ENCODE data around the gene ASXL2.

Gene ASXL2

DNA sequence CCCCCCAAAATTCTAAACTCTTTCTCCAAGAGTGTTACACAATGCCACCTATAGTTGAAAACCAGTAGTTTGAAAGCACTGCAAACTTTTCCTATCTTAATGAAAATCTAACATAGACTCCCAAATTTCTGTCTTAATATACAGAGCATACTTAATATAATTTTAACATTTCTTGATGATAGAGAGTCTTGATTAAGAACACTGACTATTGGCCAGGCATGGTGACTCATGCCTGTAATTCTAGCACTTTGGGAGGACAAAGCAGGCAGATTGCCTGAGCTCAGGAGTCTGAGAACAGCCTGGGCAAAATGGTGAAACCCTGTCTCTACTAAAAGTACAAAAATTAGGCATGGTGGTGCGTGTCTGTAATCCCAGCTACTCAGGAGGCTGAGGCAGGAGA, 34.2 kb downstream of the ASXL2 start:
- POLR2A ChIA-PET = no interaction called here

DNA sequence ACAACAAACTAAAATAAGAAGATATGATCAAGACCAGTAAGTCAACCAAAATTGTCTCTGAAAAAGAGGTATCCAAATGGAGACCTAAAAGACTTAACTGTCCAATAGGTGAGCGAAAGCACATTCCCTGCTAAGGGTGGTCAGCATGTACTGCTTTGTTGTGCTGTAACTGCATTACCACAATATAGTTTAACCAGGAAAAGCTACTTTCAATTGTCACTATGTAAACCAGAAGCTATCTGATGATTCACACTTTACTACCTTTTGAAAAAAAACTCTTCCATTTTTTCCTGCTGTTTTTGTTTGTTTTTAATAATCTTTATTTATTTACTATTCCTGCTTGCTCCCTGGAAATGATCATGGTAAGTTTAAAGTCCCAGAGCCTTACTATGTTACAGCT, 36.1 kb downstream of the ASXL2 start:
- POLR2A ChIA-PET = no interaction called here
- no peak for DNase-seq (ENCODE audit: extremely low spot score)
- TF ChIP-seq ARNT (IDR thresholded peaks at IDR 0.05) (no peak), ZNF384 (IDR thresholded peaks at IDR 0.05) (no peak), NFRKB (IDR thresholded peaks at IDR 0.05) (no peak), FOXM1 (IDR thresholded peaks at IDR 0.05; ENCODE audit: borderline replicate concordance) (no peak), SP1 (IDR thresholded peaks at IDR 0.05) (no peak), TARDBP (IDR thresholded peaks at IDR 0.05) (no peak), FOXK2 (IDR thresholded peaks at IDR 0.05) (no peak), L3MBTL2 (conservative IDR thresholded peaks at IDR 0.05) (no peak), LEF1 (IDR thresholded peaks at IDR 0.05; ENCODE audit: borderline replicate concordance) (no peak), ELF4 (IDR thresholded peaks at IDR 0.05) (no peak)
- TF ChIP-seq, protein P1, sequence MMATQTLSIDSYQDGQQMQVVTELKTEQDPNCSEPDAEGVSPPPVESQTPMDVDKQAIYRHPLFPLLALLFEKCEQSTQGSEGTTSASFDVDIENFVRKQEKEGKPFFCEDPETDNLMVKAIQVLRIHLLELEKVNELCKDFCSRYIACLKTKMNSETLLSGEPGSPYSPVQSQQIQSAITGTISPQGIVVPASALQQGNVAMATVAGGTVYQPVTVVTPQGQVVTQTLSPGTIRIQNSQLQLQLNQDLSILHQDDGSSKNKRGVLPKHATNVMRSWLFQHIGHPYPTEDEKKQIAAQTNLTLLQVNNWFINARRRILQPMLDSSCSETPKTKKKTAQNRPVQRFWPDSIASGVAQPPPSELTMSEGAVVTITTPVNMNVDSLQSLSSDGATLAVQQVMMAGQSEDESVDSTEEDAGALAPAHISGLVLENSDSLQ (IDR thresholded peaks at IDR 0.05) = no peak
- CTCF ChIA-PET = interaction anchor here (0.6 to 1.6 kb wide), 3 partner anchors 10 to 48 kb away, joined by 3 to 6 read pairs (median 3); no protein-coding TSS in a partner anchor

More for the DNA sequence above, 34.2 kb downstream of the ASXL2 start:
- TF ChIP-seq TARDBP (IDR thresholded peaks at IDR 0.05) (no peak), FOXM1 (IDR thresholded peaks at IDR 0.05; ENCODE audit: borderline replicate concordance) (no peak), LEF1 (IDR thresholded peaks at IDR 0.05; ENCODE audit: borderline replicate concordance) (no peak), NFRKB (IDR thresholded peaks at IDR 0.05) (no peak), SP1 (IDR thresholded peaks at IDR 0.05) (no peak), ARNT (IDR thresholded peaks at IDR 0.05) (no peak), ZNF384 (IDR thresholded peaks at IDR 0.05) (no peak), FOXA1 (IDR thresholded peaks at IDR 0.05) (no peak), FOXK2 (IDR thresholded peaks at IDR 0.05) (no peak)
- CTCF ChIA-PET = interaction anchor here (0.8 kb wide), 1 partner anchor 48 kb away, joined by 3 read pairs; no protein-coding TSS in a partner anchor
- DNase-seq (ENCODE audit: extremely low spot score) = no peak

DNA sequence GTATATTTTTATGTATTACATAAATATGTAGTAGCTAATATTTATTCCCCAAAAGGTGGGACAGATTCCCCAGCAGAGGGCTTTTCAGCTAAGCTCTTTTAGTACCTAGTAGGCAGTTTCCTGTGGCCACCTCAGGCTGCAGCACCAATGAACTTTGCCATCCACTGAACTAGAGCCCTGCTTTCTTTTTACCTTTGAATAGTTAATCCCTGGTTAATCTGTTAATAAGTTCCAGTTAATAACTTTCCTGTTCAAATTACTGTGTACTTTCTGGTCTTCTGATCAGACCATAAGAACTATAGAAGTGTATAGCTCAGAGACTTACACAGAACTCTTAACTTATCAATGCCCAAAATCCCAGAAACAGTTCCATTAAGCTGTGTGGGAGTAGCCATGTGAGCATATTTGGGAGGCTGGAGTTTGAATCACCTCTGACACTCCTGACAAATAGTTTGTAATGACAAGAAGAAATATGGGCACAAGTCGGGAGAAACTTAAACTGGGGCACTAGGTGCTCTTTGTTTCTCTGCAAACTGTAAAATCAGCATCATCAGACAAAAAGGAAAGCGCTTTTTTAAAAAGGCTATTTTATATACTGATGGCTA, 40.0 kb downstream of the ASXL2 start:
- no peak for TF ChIP-seq SP1 (IDR thresholded peaks at IDR 0.05)
- no peak for TF ChIP-seq TARDBP (IDR thresholded peaks at IDR 0.05)
- no peak for TF ChIP-seq SUZ12 (IDR thresholded peaks at IDR 0.05)
- TF ChIP-seq BHLHE40 (IDR thresholded peaks at IDR 0.05; ENCODE audit: borderline replicate concordance) = no peak
- no peak for TF ChIP-seq NFRKB (IDR thresholded peaks at IDR 0.05)
- TF ChIP-seq CTBP1 (IDR thresholded peaks at IDR 0.05; ENCODE audit: borderline replicate concordance) = no peak
- TF ChIP-seq LEF1 (IDR thresholded peaks at IDR 0.05; ENCODE audit: borderline replicate concordance) = no peak
- TF ChIP-seq HDGF (IDR thresholded peaks at IDR 0.05; ENCODE audit: borderline replicate concordance) = no peak
- TF ChIP-seq ARNT (IDR thresholded peaks at IDR 0.05) = no peak
- no peak for TF ChIP-seq ELF4 (IDR thresholded peaks at IDR 0.05)
- TF ChIP-seq ZNF384 (IDR thresholded peaks at IDR 0.05) = no peak
- CTCF ChIA-PET = interaction anchor here (0.6 to 1.3 kb wide), 2 partner anchors 14 to 15 kb away, joined by 3 to 4 read pairs; no protein-coding TSS in a partner anchor
- POLR2A ChIA-PET = no interaction called here

DNA sequence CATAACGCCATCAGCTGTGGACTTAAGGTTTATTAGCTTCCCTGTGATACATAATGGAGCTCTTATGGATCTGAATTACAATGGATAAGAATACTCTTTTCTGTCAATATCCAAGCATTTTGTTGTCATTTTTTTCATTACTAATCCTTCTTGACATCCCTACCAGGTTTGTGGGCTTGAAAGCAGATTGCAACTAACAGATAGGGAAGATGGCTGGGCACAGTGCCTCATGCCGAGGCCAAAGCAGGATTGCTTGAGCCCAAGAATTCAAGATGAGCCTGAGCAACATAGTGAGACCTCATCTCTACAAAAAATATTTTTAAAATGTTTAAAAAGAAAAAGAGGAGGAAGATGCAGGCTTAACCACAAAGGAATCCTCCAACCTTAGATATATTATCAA, 42.4 kb downstream of the ASXL2 start:
- ChIA-PET POLR2A (interaction anchor here (2.2 kb wide), 1 partner anchor 43 kb away, joined by 5 read pairs; the partner anchor contains the start of gene ASXL2), CTCF (no interaction called here)
- DNase-seq (ENCODE audit: extremely low spot score) = no peak
- TF ChIP-seq NFRKB (IDR thresholded peaks at IDR 0.05) (no peak), ELF4 (IDR thresholded peaks at IDR 0.05) (no peak), ZNF384 (IDR thresholded peaks at IDR 0.05) (no peak), CTBP1 (IDR thresholded peaks at IDR 0.05; ENCODE audit: borderline replicate concordance) (no peak), HDGF (IDR thresholded peaks at IDR 0.05; ENCODE audit: borderline replicate concordance) (no peak), FOXM1 (IDR thresholded peaks at IDR 0.05; ENCODE audit: borderline replicate concordance) (no peak), FOXA1 (IDR thresholded peaks at IDR 0.05) (no peak), BHLHE40 (IDR thresholded peaks at IDR 0.05; ENCODE audit: borderline replicate concordance) (no peak), L3MBTL2 (conservative IDR thresholded peaks at IDR 0.05) (no peak), LEF1 (IDR thresholded peaks at IDR 0.05; ENCODE audit: borderline replicate concordance) (no peak), FOXK2 (IDR thresholded peaks at IDR 0.05) (no peak), TARDBP (IDR thresholded peaks at IDR 0.05) (no peak), ARNT (IDR thresholded peaks at IDR 0.05) (no peak), SP1 (IDR thresholded peaks at IDR 0.05) (no peak), SUZ12 (IDR thresholded peaks at IDR 0.05) (no peak)
- TF ChIP-seq, protein P1 (IDR thresholded peaks at IDR 0.05) = no peak

More for the DNA sequence above, 40.0 kb downstream of the ASXL2 start:
- no peak for DNase-seq (ENCODE audit: extremely low spot score)

DNA sequence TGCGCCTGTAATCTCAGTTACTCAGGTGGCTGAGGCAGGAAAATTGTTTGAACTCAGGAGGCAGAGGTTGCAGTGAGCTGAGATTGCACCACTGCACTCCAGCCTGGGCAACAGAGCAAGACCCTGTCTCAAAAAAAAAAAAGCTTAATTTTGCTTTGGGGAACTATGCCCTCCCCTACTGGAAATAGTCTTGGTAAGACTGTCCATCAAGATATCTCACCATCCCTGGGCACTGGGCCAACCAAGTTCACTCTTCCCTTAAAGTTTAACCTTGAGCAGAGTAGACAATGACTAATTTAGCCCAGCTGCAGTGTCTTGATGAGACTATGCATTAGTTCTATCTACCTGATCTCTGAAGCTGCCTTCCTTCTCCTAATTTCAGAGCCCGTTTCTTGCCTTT, 44.7 kb downstream of the ASXL2 start:
- no peak for DNase-seq (ENCODE audit: extremely low spot score)
- ChIA-PET POLR2A (no interaction called here), CTCF (no interaction called here)
- TF ChIP-seq LEF1 (IDR thresholded peaks at IDR 0.05; ENCODE audit: borderline replicate concordance) (no peak), CTBP1 (IDR thresholded peaks at IDR 0.05; ENCODE audit: borderline replicate concordance) (no peak), HDGF (IDR thresholded peaks at IDR 0.05; ENCODE audit: borderline replicate concordance) (no peak), NFRKB (IDR thresholded peaks at IDR 0.05) (no peak), TARDBP (IDR thresholded peaks at IDR 0.05) (no peak), ARNT (IDR thresholded peaks at IDR 0.05) (no peak), FOXA1 (IDR thresholded peaks at IDR 0.05) (no peak), FOXM1 (IDR thresholded peaks at IDR 0.05; ENCODE audit: borderline replicate concordance) (no peak)
- TF ChIP-seq, protein P1 (IDR thresholded peaks at IDR 0.05) = no peak

DNA sequence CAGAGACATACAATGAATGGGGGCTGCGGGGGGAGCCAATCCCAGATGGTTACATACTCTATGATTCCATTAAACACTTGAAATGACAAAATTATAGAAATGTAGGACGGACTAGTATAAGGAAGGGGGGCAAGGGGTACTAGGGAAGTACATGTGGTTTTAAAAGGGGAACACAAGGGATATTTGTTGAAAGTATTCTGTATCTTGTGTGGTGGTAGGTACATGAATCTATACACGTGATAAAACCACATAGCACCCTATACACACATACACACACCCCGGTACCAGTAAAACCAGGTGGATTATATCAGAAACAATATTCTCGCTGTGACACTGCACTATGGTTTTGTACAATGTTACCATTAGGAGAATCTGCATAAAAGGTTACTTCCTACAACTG, 45.4 kb downstream of the ASXL2 start:
- no peak for TF ChIP-seq CTBP1 (IDR thresholded peaks at IDR 0.05; ENCODE audit: borderline replicate concordance)
- TF ChIP-seq HDGF (IDR thresholded peaks at IDR 0.05; ENCODE audit: borderline replicate concordance) = no peak
- no peak for TF ChIP-seq L3MBTL2 (conservative IDR thresholded peaks at IDR 0.05)
- TF ChIP-seq BHLHE40 (IDR thresholded peaks at IDR 0.05; ENCODE audit: borderline replicate concordance) = no peak
- TF ChIP-seq, protein P1 (IDR thresholded peaks at IDR 0.05) = no peak
- TF ChIP-seq ELF4 (IDR thresholded peaks at IDR 0.05) = no peak
- no peak for TF ChIP-seq FOXA1 (IDR thresholded peaks at IDR 0.05)
- TF ChIP-seq ZNF384 (IDR thresholded peaks at IDR 0.05) = no peak
- TF ChIP-seq SP1 (IDR thresholded peaks at IDR 0.05) = no peak
- TF ChIP-seq SUZ12 (IDR thresholded peaks at IDR 0.05) = no peak
- TF ChIP-seq FOXK2 (IDR thresholded peaks at IDR 0.05) = no peak
- no peak for TF ChIP-seq NFRKB (IDR thresholded peaks at IDR 0.05)
- no peak for TF ChIP-seq TARDBP (IDR thresholded peaks at IDR 0.05)
- TF ChIP-seq ARNT (IDR thresholded peaks at IDR 0.05) = no peak
- TF ChIP-seq LEF1 (IDR thresholded peaks at IDR 0.05; ENCODE audit: borderline replicate concordance) = no peak
- no peak for TF ChIP-seq FOXM1 (IDR thresholded peaks at IDR 0.05; ENCODE audit: borderline replicate concordance)
- ChIA-PET POLR2A (no interaction called here), CTCF (no interaction called here)
- DNase-seq (ENCODE audit: extremely low spot score) = no peak
